ENCODE data around the gene DSCAM. TPM values are rescaled to one million over a fixed set of nuclear protein-coding genes. Genes with fewer than 3 reads are reported as not detected.
A peak's percentile ranks its signal among the peaks of the same experiment; 100 is the strongest.

DSCAM gene
- total RNA-seq, 1 experiment from 2014 or later, result 0.33 TPM

DNA sequence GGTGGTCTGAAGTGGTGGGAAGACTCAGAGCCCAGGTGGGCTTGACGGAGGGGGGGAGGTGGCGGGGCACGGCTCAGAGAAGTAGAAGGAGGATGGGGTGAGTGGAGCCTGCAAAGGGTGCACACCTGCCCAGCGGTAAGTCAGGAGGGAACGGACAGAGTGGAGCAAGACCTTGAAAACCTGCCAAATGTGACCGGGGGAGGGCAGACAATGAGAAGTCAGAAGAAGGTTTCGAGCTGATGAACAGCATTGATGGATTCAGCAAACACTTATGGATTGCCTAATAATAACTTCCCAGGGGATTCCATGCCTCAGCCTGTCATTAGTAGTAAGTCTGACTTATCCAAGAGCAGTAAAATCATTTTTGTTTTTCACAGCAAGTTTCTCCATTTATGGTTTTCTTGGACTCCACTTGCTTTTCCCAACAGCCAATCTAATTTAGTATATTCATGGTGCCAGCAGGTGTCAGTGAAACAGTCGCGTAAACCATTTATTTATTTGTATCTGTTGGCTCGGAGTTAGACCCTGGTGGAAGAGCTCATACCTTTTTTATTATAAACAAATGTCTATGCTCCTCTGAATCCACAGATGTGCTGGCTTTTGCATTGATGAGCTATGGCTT, 700.6 kb downstream of the DSCAM start:
- Mint-ChIP-seq H3K27me3 (ENCODE audit: insufficient read depth, unreplicated experiment) (no peaks in the 10 kb centered on the region), H3K27ac (ENCODE audit: low read depth, unreplicated experiment) (no peak overlapping the region), H3K36me3 (ENCODE audit: insufficient read depth, unreplicated experiment) (no peaks in the 10 kb centered on the region), H3K4me3 (ENCODE audit: unreplicated experiment) (no peak overlapping the region), H3K4me1 (ENCODE audit: insufficient read depth, unreplicated experiment) (no peaks in the 10 kb centered on the region), H3K9me3 (ENCODE audit: unreplicated experiment) (no peaks in the 10 kb centered on the region)
- intact Hi-C loops (cut with micrococcal nuclease), result no loop called here
- TF ChIP-seq, protein P1, sequence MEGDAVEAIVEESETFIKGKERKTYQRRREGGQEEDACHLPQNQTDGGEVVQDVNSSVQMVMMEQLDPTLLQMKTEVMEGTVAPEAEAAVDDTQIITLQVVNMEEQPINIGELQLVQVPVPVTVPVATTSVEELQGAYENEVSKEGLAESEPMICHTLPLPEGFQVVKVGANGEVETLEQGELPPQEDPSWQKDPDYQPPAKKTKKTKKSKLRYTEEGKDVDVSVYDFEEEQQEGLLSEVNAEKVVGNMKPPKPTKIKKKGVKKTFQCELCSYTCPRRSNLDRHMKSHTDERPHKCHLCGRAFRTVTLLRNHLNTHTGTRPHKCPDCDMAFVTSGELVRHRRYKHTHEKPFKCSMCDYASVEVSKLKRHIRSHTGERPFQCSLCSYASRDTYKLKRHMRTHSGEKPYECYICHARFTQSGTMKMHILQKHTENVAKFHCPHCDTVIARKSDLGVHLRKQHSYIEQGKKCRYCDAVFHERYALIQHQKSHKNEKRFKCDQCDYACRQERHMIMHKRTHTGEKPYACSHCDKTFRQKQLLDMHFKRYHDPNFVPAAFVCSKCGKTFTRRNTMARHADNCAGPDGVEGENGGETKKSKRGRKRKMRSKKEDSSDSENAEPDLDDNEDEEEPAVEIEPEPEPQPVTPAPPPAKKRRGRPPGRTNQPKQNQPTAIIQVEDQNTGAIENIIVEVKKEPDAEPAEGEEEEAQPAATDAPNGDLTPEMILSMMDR (IDR thresholded peaks at IDR 0.05; ENCODE audit: unreplicated experiment), result no peak
- ChIA-PET POLR2A (no interaction called here), CTCF (interaction anchor here (0.6 to 2.3 kb wide), 11 partner anchors 11 to 988 kb away, joined by 3 to 24 read pairs (median 4); no protein-coding TSS in a partner anchor)
- no TSS peak for BruUV-seq (replicated peaks)
- peak; percentile 63 for DNase-seq (ENCODE audit: unreplicated experiment)

DNA sequence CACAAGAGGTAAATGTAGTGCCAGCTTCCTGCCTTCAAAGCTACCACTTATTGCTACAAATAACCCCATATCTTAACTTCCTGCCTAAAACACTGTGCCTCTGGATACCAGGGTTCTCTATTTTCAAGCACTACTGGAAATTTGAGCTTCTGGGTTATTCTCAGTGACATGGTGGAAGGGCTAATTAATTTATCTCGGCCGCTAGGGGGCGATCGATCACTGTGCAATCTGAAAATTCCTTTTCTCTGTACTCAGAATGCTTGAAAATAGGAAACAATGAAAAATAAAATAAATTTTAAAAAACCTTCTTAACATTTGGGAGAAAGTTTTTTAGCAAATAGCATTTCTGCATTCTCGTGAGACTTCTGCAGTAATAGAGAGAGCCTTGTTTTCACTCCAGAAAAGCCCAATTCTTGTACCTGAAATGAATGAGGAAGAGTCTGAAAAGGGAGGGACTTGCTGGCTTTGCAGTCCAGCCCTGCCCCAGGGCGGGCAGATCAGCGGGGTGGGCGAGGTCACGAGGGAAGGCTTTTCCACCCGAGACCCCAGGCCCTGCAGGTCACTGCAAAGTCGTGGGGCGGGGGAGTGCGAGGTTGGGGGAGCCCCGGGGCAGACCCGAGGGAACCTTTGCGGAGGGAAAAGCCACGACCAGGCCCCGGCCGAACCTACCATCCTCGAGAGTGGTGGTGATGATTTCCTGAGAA, 703.0 kb downstream of the DSCAM start:
- DNase-seq (ENCODE audit: unreplicated experiment), result peak; percentile 40
- no TSS peak for BruUV-seq (replicated peaks)
- H3K4me1 Mint-ChIP-seq (ENCODE audit: insufficient read depth, unreplicated experiment), result no peaks in the 10 kb centered on the region
- ChIA-PET CTCF (interaction anchor here (0.5 to 1.8 kb wide), 33 partner anchors 10 to 1984 kb away, joined by 3 to 17 read pairs (median 4); no protein-coding TSS in a partner anchor), POLR2A (no interaction called here)
- no peak overlapping the region for H3K27ac Mint-ChIP-seq (ENCODE audit: low read depth, unreplicated experiment)
- intact Hi-C loops (cut with micrococcal nuclease), result loop anchor here (1.0 to 5.0 kb wide), 3 partner anchors 242 to 991 kb away; no protein-coding TSS in a partner anchor
- H3K36me3 Mint-ChIP-seq (ENCODE audit: insufficient read depth, unreplicated experiment), result no peaks in the 10 kb centered on the region
- TF ChIP-seq, protein P1 (IDR thresholded peaks at IDR 0.05; ENCODE audit: unreplicated experiment), result peak; percentile 60
- no peak overlapping the region for H3K4me3 Mint-ChIP-seq (ENCODE audit: unreplicated experiment)
- H3K27me3 Mint-ChIP-seq (ENCODE audit: insufficient read depth, unreplicated experiment), result no peaks in the 10 kb centered on the region
- H3K9me3 Mint-ChIP-seq (ENCODE audit: unreplicated experiment), result no peaks in the 10 kb centered on the region

GRCh38 chr21:40141621-40142020, 705.3 kb downstream of the DSCAM start:
- Mint-ChIP-seq H3K9me3 (ENCODE audit: unreplicated experiment) (no peaks in the 10 kb centered on the region), H3K27ac (ENCODE audit: low read depth, unreplicated experiment) (no peak overlapping the region), H3K36me3 (ENCODE audit: insufficient read depth, unreplicated experiment) (no peaks in the 10 kb centered on the region), H3K27me3 (ENCODE audit: insufficient read depth, unreplicated experiment) (no peaks in the 10 kb centered on the region), H3K4me3 (ENCODE audit: unreplicated experiment) (no peak overlapping the region), H3K4me1 (ENCODE audit: insufficient read depth, unreplicated experiment) (no peaks in the 10 kb centered on the region)
- no peak for DNase-seq (ENCODE audit: unreplicated experiment)
- intact Hi-C loops (cut with micrococcal nuclease), result loop anchor here (2.0 to 5.0 kb wide), 2 partner anchors 926 to 993 kb away; no protein-coding TSS in a partner anchor
- TF ChIP-seq, protein P1 (IDR thresholded peaks at IDR 0.05; ENCODE audit: unreplicated experiment), result no peak
- ChIA-PET CTCF (interaction anchor here (2.2 kb wide), 1 partner anchor 244 kb away, joined by 12 read pairs; no protein-coding TSS in a partner anchor), POLR2A (no interaction called here)
- BruUV-seq (replicated peaks), result no TSS peak

GRCh38 chr21:40140675-40141074, 706.3 kb downstream of the DSCAM start:
- TF ChIP-seq, protein P1 (IDR thresholded peaks at IDR 0.05; ENCODE audit: unreplicated experiment), result no peak
- no peak for DNase-seq (ENCODE audit: unreplicated experiment)
- no peaks in the 10 kb centered on the region for H3K9me3 Mint-ChIP-seq (ENCODE audit: unreplicated experiment)
- H3K27ac Mint-ChIP-seq (ENCODE audit: low read depth, unreplicated experiment), result no peak overlapping the region
- intact Hi-C loops (cut with micrococcal nuclease), result loop anchor here (5.0 kb wide), 1 partner anchor 927 kb away; no protein-coding TSS in a partner anchor
- ChIA-PET CTCF (interaction anchor here (0.5 to 2.2 kb wide), 3 partner anchors 20 to 245 kb away, joined by 4 to 12 read pairs (median 5); no protein-coding TSS in a partner anchor), POLR2A (no interaction called here)
- no peak overlapping the region for H3K4me3 Mint-ChIP-seq (ENCODE audit: unreplicated experiment)
- no peaks in the 10 kb centered on the region for H3K4me1 Mint-ChIP-seq (ENCODE audit: insufficient read depth, unreplicated experiment)
- H3K27me3 Mint-ChIP-seq (ENCODE audit: insufficient read depth, unreplicated experiment), result no peaks in the 10 kb centered on the region
- no peaks in the 10 kb centered on the region for H3K36me3 Mint-ChIP-seq (ENCODE audit: insufficient read depth, unreplicated experiment)
- BruUV-seq (replicated peaks), result no TSS peak

All from MCF 10A (cell line).